ENCODE results near the gene LRRC4.

The LRRC4 gene

GRCh38 chr7:128024151-128024550, 7.1 kb downstream of the LRRC4 start:
- DNase-seq (ENCODE audit: extremely low read depth, low read depth): no peak
- TF ChIP-seq CTCF (IDR thresholded peaks at IDR 0.05; ENCODE audit: low read depth, low read length): no peak

GRCh38 chr7:128022631-128023532, 8.4 kb downstream of the LRRC4 start:
- DNase-seq (ENCODE audit: extremely low read depth, low read depth): peak; percentile 69
- no peak for TF ChIP-seq CTCF (IDR thresholded peaks at IDR 0.05; ENCODE audit: low read depth, low read length)

- no peak for DNase-seq (ENCODE audit: extremely low read depth, low read depth)
- TF ChIP-seq CTCF (IDR thresholded peaks at IDR 0.05; ENCODE audit: low read depth, low read length): no peak
Observed at GRCh38 chr7:128021366-128021765, 9.9 kb downstream of the LRRC4 start.

- TF ChIP-seq CTCF (IDR thresholded peaks at IDR 0.05; ENCODE audit: low read depth, low read length): no peak
- DNase-seq (ENCODE audit: extremely low read depth, low read depth): no peak
Observed at GRCh38 chr7:128020159-128020558, 11.1 kb downstream of the LRRC4 start.

- no peak for DNase-seq (ENCODE audit: extremely low read depth, low read depth)
- TF ChIP-seq CTCF (IDR thresholded peaks at IDR 0.05; ENCODE audit: low read depth, low read length): no peak
Observed at GRCh38 chr7:128019288-128019687, 11.9 kb downstream of the LRRC4 start.

- no peak for DNase-seq (ENCODE audit: extremely low read depth, low read depth)
- no peak for TF ChIP-seq CTCF (IDR thresholded peaks at IDR 0.05; ENCODE audit: low read depth, low read length)
Observed at GRCh38 chr7:128017862-128018845, 13.1 kb downstream of the LRRC4 start.
